Adrenal gland (tissue), 12 donors: ENCODE measurements around the gene KIAA1328. TPM values are rescaled to one million over a fixed set of nuclear protein-coding genes. Genes with fewer than 3 reads are reported as not detected.

Experiments used
- DNase-seq, 7 donors: peaks; one replicate each; pipeline ENCODE4 v3.0.0-alpha.2; 2019 to 2020
- H3K27ac ChIP-seq, 5 donors: fragments of 200-600 bp; sonication (generic) in 4 of 5; 1 replicate in 3 of 5; 2 replicates in 2 of 5; pipeline versions ENCODE4 v1.5.1 to v1.8.0; 2016 to 2020; ENCODE audit warnings: mild to moderate bottlenecking in 1 of 5
- H3K27me3 ChIP-seq: fragments of 200-600 bp; 2 replicates; pipeline ENCODE4 v1.8.0; 2021
- H3K36me3 ChIP-seq, 2 donors: fragments of 200-600 bp; replicated peaks in 1 of 2; 1 replicate in 1 of 2; 2 replicates in 1 of 2; pipeline versions ENCODE4 v1.5.1 to v1.8.0; 2018 to 2022
- H3K4me1 ChIP-seq, 2 donors: fragments of 200-600 bp; replicated peaks in 1 of 2; 1 replicate in 1 of 2; 2 replicates in 1 of 2; pipeline versions ENCODE4 v1.5.1 to v1.8.0; 2018 to 2021
- H3K4me3 ChIP-seq, 4 donors: fragments of 200-600 bp; sonication (generic) in 3 of 4; one replicate each; pipeline ENCODE4 v1.5.1; 2016 to 2018
- H3K9me3 ChIP-seq, 3 donors: fragments of 200-600 bp; sonication (generic) in 1 of 3; replicated peaks in 1 of 3; 1 replicate in 2 of 3; 2 replicates in 1 of 3; pipeline versions ENCODE4 v1.5.1 to v1.8.0; 2016 to 2021
- CTCF ChIP-seq, 6 experiments: fragments of 450-650 bp in 4 of 6; fragments of 200-600 bp in 2 of 6; sonication (generic) in 1 of 6; IDR thresholded peaks; 1 replicate in 5 of 6; 2 replicates in 1 of 6; pipeline versions ENCODE4 v1.5.1 to v1.8.0; 2016 to 2021; ENCODE audit warnings: antibody characterized with exemption in 6 of 6, mild to moderate bottlenecking in 2 of 6, moderate library complexity in 1 of 6
- POLR2A ChIP-seq, 2 donors: fragments of 450-650 bp; IDR thresholded peaks; one replicate each; pipeline ENCODE4 v1.6.1; 2017; ENCODE audit warnings: antibody characterized with exemption in 2 of 2, mild to moderate bottlenecking in 2 of 2, moderate library complexity in 1 of 2
- WGBS, 4 donors: extraction: QIAGEN DNeasy Blood & Tissue Kit in 2 of 4; methylation state at CpG; one replicate each; pipeline versions ENCODE4 v1.1.5 to v1.1.7; 2013 to 2017; 5-methylcytosine and 5-hydroxymethylcytosine counted together
- intact Hi-C, 2 donors: fragments of 100-400 bp; cut with DNase I; formaldehyde crosslinking; loops; one replicate each; pipeline versions ENCODE4 v1.14.1 to v1.15.0; 2022 to 2023
- polyA plus RNA-seq, 3 donors: library from polyadenylated mRNA; stranded (reverse); fragments of 200-250 nt in 2 of 3; fragments of 350-450 nt in 1 of 3; fragmentation: Illumina TruSeq in 1 of 3; extraction: RNeasy Lipid Tissue Mini Kit (QIAGEN cat#74804) in 1 of 3; gene quantifications; one replicate each; pipeline ENCODE4 v1.2.3, GENCODE V29; 2013 to 2014
- total RNA-seq, 9 donors: library from RNA; depleted of rRNA in 4 of 9; stranded (reverse); fragments of >200 nt in 4 of 9; fragments of 120-200 nt in 1 of 9; fragmentation: NEBNext Ultra II Directional in 1 of 9; extraction: Animal tissue kit (Norgen Biotek cat#: 25700) in 1 of 9; gene quantifications; one replicate each; pipeline versions ENCODE4 v1.1.0 to v1.2.4, GENCODE V29; 2013 to 2023
- donor health status: healthy with polysubstance abuse.
- donor health status: Bipolar disorder and iron deficiency.
- donor health status: DM: yes; HTN: yes; CAD: no.
- donor health status: DM: no; HTN: no; CAD: no.
- donor health status: DM: no; HTN: no; CAD: no.
- donor health status: DM: yes; HTN: yes; CAD: no.

Gene KIAA1328
- total and polyA plus RNA-seq, 12 donors = 2.5 to 20.5 (median 7.2) TPM

- Histone ChIP-seq H3K9me3 (no peaks in the 10 kb centered on the region), H3K4me3 (no peak overlapping the region), H3K27ac (no peak overlapping the region), H3K36me3 (peaks cover 0 to 32% of the 10 kb centered on the region in 2 donors), H3K4me1 (peaks cover 0 to 4% of the 10 kb centered on the region in 2 donors), H3K27me3 (no peaks in the 10 kb centered on the region)
- WGBS, 4 donors = 93 to 100% (median 95%) methylated on average over 2 of the region's 2 CpGs
- no peak for DNase-seq
- TF ChIP-seq POLR2A (IDR thresholded peaks at IDR 0.05) = no peak
- no peak for TF ChIP-seq CTCF (IDR thresholded peaks at IDR 0.05)
- intact Hi-C loops = no loop called here
Measured at GRCh38 chr18:36805105-36805504, 23.8 kb upstream of the KIAA1328 start.

GRCh38 chr18:36808681-36809080 lies 20.2 kb upstream of the KIAA1328 start:
- peaks cover 10 to 27% of the 10 kb centered on the region in 2 donors for H3K4me1 ChIP-seq
- H3K27me3 ChIP-seq = no peaks in the 10 kb centered on the region
- no peak overlapping the region for H3K27ac ChIP-seq
- no peaks in the 10 kb centered on the region for H3K9me3 ChIP-seq
- intact Hi-C loops = no loop called here
- 92 to 100% (median 95%) methylated on average over 2 of the region's 2 CpGs for WGBS, 4 donors
- no peak for TF ChIP-seq CTCF (IDR thresholded peaks at IDR 0.05)
- TF ChIP-seq POLR2A (IDR thresholded peaks at IDR 0.05) = no peak
- H3K4me3 ChIP-seq = no peak overlapping the region
- DNase-seq = no peak
- H3K36me3 ChIP-seq = peaks cover 0 to 30% of the 10 kb centered on the region in 2 donors

- no peak overlapping the region for H3K4me3 ChIP-seq
- H3K36me3 ChIP-seq = peaks cover 0 to 19% of the 10 kb centered on the region in 2 donors
- no peak overlapping the region for H3K27ac ChIP-seq
- DNase-seq = peak; percentile 24 to 77 (median 47)
- H3K9me3 ChIP-seq = no peaks in the 10 kb centered on the region
- H3K4me1 ChIP-seq = peaks cover 10 to 27% of the 10 kb centered on the region in 2 donors
- TF ChIP-seq CTCF (IDR thresholded peaks at IDR 0.05) (peak; percentile 71 to 85 (median 74)), POLR2A (IDR thresholded peaks at IDR 0.05) (no peak)
- 41 to 45% (median 42%) methylated on average over 6 of the region's 6 CpGs for WGBS, 4 donors
- intact Hi-C loops = no loop called here
- H3K27me3 ChIP-seq = no peaks in the 10 kb centered on the region
Measured at GRCh38 chr18:36809590-36810381, 19.1 kb upstream of the KIAA1328 start.

GRCh38 chr18:36811430-36811829 lies 17.5 kb upstream of the KIAA1328 start:
- no peaks in the 10 kb centered on the region for H3K9me3 ChIP-seq
- no peaks in the 10 kb centered on the region for H3K27me3 ChIP-seq
- H3K27ac ChIP-seq = peak overlapping the region in 4 of 5 donors; percentile 11 to 70 (median 40)
- no peak overlapping the region for H3K4me3 ChIP-seq
- peaks cover 0 to 13% of the 10 kb centered on the region in 2 donors for H3K36me3 ChIP-seq
- 55 to 66% (median 62%) methylated on average over 3 of the region's 3 CpGs for WGBS, 4 donors
- no peak for DNase-seq
- peaks cover 10 to 27% of the 10 kb centered on the region in 2 donors for H3K4me1 ChIP-seq
- intact Hi-C loops = no loop called here
- no peak for TF ChIP-seq POLR2A (IDR thresholded peaks at IDR 0.05)
- TF ChIP-seq CTCF (IDR thresholded peaks at IDR 0.05) = no peak
